RKO (cell line): ENCODE results near the gene ZDHHC1.
"Not testable (repeated sequence)": the region's sequence is repeated elsewhere in the genome, so short reads cannot be mapped to it uniquely, and the experiment has no call there.

Source experiments
- DNase-seq: peaks from one replicate; pipeline ENCODE4 v3.0.0-alpha.2; 2016; ENCODE audit warnings: low spot score

The ZDHHC1 gene

DNA sequence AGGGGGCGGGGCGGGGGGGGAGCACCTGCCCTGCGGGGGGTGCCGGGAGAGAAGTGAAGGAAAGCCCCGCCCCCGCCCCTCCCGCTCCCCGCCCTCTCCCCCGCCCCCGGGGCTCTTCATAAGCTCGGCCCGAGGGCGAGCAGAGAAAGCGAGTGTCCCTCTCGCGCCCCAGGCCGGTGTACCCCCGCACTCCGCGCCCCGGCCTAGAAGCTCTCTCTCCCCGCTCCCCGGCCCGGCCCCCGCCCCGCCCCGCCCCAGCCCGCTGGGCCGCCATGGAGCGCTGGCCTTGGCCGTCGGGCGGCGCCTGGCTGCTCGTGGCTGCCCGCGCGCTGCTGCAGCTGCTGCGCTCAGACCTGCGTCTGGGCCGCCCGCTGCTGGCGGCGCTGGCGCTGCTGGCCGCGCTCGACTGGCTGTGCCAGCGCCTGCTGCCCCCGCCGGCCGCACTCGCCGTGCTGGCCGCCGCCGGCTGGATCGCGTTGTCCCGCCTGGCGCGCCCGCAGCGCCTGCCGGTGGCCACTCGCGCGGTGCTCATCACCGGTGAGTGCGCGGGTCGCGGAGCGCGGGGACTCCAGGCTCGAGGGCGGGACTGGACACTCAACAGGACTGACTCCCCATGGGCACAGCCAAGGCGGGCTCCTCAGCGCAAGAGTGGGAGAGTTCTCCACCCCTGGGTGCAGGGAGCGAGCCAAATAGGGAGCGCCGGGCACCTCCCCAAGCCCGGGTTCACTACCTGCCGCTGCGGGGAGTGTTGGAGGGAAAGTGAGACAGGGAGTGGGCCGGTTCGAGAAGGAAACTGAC lies 14.9 kb upstream of the ZDHHC1 start, which contains the start of gene HSD11B2:
TSS of gene HSD11B2 (plus strand) at position 145 of the 798 bp plus-strand sequence. CDS start at position 273, 128 bp downstream.
- DNase-seq: peak; percentile 85

DNA sequence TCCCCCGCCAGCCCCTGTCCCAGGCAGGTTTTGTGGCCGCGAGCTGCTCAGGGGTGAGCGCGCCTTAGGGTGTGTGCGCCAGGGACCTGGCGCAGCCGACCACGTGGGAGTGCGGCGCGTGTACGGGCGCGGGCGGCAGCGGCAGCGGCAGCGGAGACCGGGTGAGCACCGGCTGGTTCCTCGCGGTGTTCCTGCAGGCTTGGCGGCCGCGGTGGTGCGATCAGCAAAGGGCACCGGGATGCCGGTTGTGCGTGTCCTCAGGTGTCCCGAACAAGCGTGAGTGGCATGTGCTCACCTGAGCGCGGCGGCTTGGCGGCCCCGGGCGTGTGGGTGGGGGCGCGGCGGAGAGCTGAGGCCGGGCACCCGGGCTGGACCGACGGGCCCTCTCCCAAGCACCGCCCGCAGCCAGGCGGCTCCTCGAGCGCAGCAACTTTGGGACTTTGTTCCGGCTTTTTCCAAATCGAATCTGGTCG lies 14.3 kb upstream of the ZDHHC1 start:
- peak; percentile 42 for DNase-seq

DNA sequence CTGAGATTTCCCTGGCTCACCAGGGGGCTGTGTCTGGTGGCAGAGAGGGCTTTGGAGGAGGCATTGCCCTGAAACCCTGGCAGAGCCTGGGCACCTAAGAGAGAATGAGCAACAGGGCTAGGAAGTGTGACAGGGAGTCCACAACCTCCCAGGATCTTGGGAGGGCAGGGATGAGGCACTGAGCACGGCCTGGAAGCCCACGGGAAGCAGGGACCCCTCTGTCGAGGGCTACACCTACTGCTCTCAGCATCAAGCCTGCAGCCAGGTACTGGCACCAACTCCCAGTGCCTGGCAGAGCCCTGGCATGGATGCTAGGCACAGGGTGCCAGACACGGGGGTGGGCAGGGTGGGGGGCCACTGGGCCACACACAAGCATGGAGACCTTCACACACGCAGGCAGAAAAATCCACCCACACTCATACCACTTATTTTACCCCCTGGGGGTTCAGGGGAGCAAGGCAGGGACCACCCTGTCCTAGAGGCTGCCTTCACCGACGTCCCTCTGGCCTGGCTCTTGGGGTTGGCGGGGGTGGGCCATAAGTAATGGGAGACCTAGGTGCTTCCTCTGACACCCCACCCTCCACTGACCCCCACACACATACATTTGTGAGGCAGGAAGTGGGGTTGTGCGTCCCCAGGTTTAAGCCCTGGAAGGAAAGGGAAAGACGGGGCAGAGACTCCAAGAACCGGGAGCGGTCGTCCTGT lies 13.7 kb upstream of the ZDHHC1 start:
- DNase-seq: no peak

DNA sequence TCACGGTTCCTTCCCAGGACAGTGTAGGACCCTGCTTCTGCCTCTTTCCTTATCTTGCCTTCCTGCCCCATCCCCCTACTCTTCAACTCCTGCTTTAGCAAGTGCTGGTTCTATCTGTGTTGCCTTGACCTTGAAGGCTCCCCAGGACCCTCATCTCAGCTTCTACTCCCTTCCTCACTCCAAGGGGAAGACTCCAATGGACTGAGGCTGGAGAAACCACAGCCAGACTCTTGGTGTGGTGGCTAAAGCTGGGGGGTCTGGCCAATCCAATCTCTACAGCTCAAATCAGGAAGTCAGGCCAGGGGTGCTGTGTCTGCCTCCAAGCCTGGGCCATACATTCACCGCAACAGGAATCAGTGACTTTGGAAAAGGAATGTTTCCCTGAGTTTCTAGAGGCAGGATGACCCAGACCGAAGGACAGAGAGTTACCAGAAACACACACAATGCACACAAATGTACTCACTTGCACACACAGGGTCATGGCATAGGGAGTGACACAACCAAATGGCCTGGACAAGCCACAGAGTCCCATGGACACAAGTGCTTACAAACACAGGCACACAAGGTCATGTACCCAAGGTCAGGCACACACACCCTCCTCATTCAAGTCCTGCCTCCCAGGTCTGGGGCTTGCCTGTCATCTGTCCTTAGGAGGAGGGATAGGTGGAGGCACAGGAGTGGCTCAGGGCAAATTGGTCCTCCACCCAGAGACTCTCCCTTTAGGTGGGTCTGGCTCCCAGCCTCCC lies 12.9 kb upstream of the ZDHHC1 start:
- no peak for DNase-seq

DNA sequence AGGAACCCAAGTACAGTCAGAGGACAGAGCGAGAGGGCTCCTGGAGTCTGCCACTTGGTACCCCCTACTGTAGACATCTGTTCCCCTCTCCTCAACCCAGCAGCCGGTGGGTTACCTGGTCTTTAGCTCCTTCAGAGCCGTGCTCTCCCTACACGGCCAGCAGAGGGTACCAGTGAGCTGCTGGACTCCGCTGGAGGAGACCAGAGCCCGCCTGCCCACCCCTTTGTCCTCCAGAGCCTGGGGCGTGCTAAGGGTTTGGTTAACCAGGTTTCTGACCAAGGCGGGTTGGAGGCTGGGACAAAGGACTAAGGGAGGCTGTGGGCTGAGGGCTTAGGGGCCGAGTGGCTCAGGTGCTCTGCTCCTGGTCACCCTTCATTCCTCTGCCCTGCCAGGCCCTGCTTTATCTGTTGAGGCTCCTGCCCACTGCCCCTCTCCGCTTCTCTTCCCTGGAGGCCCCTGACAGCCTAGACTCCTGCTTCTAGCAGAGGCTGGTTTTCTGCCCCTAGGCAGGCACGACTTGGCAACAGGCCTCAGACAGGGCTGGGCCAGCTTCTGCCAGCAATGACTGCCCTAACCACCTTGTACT lies 12.0 kb upstream of the ZDHHC1 start:
- DNase-seq: peak; percentile 56

DNA sequence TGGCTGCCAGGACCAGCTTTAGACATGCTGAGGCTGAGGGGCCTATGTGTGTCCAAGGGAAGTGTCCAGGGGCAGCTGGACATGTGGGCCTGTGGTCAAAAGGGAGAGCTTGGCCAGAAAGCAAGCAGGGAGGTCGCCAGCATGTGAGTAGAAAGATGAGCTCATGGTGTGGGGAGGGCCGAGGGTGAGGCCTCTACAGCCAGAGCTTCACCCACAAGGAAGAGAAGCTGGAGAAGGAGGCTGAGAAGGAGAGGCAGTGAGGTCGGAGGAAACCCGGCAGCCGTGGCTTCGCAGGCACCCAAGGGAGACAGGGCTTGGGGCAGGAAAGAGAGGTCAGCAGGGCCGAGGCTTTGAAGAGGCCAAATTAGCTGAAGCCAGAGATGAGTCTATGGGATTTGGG lies 10.7 kb upstream of the ZDHHC1 start:
- no peak for DNase-seq

DNA sequence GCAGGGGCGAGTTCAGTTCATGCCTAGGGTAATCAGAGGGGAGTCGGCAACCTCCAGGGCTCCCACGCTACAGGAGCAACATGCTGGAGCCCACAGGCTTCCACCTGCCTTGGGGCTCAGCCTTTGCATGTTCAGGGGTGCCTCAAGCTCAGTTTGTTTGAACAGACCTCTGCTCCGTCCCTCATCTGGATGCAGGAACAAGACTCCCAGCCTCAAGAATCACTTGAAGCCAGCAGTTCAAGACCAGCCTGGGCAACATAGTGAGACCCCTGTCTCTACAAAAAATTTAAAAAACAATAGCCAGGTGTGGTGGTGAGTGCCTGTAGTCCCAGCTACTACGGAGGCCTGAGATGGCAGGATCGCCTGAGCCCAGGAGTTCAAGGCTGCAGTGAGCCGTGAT lies 9.7 kb upstream of the ZDHHC1 start:
- DNase-seq: no peak

DNA sequence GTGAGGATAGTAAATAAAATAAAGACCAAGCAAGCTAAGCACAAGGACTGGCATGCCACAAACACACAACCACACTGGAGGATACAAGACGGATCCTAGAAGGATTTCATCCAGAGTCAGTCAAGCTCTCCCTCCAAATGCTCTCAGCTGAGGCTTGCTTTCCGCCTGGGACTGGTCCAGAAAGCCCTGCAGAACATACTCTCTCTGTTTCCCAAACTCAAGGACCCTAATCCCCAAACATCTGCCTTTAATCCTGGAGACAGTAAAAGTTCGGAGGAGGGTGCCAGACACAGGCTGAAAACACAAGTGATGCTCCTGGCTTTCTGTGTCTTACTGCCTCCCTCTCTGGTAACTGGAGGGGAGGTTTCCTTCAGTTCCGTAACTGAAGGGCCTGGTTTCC lies 9.3 kb upstream of the ZDHHC1 start:
- DNase-seq: no peak

DNA sequence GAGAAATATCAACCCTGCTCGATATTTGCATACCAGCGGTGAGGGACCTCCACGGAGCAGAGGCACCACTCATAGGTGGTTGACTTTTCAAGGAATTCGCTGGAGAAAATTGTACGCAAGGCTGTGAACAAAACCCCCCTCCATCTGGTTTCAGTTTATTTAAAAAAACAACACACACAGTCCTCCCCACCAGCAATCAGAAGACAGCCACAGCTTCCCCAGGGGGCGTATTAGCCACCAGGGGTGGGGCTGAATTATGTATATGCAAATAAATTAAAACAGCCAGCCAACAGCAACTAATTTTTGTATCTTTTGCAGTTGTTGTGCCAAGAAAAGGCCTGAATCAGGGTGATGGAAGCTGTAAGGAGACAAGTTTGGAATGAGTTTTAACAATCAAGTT lies 8.8 kb upstream of the ZDHHC1 start:
- no peak for DNase-seq

DNA sequence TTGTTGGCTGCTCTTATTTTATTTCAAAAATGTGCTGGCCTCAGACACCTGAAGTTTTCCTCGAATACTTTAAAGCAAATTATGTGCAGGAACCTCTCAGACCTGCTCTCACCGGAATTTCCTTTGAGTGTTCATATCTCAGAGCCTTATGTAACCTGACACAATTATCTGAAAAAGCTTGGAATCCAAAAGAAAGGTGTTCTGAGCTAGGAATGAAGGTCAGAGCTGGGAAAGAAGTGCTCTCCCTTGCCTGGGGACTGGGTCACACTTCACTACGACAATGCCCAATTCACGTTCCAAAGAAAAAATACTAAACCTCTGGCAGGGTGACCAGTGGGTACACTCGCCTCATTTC lies 8.0 kb upstream of the ZDHHC1 start:
- DNase-seq: no peak

DNA sequence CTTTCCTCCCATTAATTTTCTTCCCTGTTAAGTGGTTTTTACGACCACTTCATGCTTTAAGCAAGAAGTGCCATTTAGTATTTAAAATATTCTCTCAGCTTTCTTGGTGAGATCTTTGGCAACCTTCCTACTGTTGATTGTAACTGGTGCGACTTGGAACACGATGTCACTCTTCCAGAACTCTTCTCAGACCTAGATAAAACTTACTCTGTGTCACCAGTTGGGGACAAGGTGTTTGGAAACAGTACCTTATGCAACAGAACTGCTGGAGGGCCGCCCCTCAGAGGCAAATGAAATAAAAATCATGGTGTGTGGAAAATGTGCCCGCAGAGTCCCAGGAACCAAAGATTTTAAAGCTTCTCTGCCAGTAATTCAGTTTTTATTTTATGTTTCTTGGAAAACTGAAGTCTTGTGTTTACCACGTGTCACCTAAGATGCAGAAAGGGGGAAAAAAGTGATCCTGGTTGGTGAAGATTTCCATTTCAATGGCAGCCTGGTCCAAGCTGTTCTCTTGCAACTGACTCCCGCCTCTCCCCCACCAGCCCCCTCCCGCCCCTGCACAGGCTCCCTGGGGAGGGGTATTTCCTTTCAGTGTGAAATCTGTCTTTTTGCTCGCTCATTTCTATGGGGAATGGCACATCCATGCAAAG lies 7.5 kb upstream of the ZDHHC1 start:
- DNase-seq: no peak

DNA sequence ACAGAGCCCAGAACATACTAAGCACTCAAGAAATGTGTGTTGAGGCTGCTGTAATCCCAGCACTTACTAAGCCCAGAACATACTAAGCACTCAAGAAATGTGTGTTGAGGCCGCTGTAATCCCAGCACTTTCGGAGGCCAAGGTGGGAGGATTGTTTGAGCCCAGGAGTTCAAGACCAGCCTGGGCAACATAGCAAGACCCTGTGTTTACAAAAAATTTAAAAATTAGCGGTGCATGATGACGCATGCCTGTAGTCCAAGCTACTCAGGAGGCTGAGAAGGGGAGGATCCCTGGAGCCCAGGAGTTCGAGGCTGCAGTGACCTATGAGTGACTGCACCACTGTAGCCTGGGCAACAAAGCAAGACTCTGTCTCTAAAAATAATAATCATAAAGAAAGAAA lies 6.7 kb upstream of the ZDHHC1 start:
- DNase-seq: no peak

DNA sequence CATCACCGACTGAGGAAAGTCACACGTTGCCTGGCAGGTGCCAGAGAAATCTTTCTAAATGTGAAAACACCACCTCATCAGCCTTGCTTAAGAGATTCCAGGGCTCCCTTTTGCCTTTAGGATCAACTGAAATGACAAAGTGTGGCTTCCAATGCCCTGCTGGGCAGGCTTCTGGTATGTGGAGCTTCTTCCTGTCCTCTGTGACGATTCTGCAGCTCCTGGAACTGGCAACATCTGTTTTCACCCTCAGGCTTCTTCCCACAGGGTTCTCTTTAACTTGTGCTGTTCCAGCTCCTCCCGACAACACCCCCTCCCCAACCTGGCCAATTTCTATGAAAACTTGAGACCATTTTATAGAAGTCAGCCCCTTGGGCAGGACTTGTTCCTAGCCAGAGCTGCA lies 4.8 kb upstream of the ZDHHC1 start:
- DNase-seq: no peak

DNA sequence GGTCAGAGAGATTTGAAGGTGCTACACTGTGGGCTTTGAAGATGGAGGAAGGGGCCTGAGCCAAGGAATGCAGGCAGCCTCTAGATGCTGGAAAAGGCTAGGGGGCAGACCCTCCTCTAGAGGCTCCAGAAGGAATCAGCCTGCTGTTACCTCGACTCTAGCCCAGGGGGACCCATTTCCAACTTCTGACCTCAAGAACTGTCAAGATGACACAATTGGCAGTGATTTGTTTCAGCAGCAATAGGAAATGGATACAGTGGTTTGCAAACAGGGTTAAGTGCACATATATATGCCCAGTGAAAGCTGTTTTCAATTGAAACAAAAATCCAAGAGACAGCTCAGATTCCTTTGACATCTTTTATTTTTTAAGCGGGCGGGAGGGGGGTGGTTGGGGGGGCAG lies 3.7 kb upstream of the ZDHHC1 start:
- peak; percentile 28 for DNase-seq

DNA sequence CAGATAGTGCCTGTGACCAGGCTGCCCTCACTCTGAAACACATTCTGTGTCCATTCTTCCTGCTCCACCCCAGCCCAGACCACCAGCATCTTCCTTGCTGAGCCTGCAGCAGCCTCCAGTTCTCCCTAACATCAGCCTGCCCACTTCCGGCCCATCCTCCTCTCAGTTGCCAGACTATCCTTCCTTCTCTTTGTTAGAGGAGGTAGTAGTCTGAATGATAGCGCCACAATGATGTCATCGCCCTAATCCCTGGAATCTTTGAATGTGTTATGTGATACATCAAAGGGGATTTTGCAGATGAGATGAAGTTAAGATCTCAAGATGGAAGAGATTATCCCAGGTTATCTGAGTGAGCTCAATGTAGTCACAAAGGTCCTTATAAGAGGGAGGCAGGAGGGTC lies 3.2 kb upstream of the ZDHHC1 start:
- no peak for DNase-seq

DNA sequence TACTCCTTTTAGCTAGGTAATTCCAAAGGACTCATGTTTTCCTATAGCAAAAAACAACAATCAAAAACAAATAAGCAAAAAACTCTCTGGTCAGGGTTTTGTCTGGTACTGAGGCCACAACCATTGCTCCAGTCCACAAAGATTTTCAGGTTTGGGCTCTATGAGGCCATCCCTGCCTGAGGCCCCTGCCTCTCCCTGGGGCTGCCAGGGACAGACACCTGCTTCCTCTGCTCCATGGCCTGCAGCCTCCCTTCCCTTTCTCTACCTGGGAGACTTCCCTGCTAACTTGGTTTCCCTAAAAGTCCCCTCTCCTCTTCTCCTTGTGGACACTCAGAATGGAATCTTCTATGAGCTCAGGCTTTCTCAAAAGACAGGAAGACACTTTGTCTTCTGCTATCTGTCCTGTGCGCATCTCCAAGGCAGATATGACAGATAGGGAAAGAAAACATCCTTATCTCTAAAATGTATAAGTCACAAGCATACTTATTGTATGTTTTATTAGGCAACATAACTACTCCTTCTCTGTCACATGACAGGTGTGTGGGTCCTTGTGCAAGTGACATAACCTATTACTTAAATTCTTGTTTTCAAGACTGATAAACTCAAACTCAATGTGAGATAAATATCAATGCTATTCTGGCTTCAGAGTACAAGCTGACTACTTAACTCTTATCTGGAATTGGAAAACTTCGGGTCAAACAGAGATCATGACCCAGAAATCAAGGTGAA lies 1.2 kb upstream of the ZDHHC1 start:
- no peak for DNase-seq

DNA sequence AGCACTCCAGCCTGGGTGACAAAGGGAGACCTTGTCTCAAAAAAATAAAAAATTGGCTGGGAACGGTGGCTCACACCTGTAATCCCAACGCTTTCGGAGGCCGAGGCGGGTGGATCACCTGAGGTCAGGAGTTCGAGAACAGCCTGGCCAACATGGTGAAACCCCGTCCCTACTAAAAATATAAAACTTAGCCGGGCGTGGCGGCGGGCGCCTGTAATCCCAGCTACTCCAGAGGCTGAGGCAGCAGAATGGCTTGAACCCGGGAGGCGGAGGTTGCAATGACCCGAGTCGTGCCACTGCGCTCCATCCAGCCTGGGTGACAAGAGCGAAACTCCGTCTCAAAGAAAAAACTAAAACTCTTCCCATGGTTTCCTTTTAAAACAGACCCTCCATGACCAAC lies 856 bp downstream of the ZDHHC1 start:
- not testable (repeated sequence) for DNase-seq

DNA sequence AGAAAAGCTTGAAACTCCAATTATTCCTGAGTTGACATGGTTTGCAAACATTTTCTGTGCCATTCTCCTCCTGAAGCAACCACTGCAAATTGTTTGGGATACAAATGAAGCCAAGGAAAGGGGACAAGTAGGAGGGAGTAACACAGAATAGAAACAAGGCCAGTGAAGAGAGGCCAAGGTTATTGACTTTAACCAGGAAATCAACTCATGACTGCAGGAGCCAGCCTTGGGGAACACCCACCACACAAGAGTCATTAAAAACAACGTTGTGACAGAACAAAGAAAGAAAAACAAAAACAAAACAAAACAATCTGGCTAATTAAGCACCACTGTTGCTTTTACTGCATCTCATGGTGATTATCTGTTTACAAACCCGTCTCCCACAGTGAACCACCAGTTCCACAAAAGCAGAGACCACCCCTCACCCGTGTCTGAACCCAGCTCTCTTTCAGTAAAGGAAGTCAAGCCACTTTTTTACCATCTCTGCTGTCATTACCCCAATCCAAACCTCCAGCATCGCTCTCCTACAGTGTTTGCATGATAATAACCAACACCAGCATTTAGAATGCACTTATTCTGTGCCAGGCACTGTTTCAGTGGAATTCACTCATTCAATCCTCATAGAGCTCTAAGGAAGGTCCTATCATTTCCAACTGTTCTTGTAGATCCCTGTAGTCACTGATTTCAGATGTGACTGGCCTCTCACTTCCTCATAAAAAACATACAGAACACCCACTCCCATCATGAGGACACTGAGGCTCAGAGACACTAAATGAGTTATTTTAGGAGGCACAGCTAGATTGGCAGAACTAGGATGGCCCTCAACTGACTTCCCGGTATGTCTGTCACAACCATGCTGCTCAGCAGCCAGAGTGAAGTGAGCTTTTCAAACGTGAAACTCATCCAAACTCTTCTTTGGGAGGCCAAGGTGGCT lies 2.0 kb downstream of the ZDHHC1 start:
- DNase-seq: no peak

DNA sequence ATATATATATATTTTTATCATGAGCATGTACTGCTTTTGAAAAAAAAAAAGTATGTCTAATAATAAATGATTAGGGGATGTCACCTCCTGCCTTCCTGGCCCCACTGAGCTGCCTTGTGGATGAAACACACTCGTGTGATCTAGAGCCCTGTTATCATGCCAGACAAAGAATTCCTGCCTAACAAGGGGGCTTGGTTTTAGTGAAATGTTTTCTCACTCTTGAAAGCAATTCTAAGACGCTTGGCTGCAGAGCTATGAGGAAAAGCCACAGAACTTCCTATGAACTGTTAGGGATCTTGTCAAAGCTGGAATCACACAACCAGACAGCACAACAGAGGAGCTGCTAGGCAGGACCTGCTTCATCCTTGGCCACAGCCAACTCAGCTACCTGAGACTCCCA lies 4.0 kb downstream of the ZDHHC1 start:
- DNase-seq: no peak

DNA sequence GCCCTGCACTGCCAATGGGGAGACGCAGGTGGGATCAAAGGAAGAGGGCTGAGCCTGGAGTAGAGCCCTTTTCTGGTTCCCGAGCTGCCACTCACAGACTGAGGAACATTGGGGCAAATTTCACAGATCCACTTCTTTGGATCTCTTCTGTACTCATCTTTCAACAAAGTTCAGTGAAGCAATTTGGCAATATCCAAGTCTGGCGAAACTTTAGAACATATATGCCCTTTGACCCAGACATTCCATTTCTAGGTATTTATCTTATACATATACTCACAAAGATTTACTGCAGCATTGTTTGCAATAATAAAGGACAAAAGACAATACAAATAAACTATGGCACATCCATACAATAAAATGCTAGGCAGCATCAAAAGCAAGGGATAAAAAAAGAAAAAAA lies 4.9 kb downstream of the ZDHHC1 start:
- DNase-seq: no peak
